ENCODE data around the gene MDM2. TPM values are rescaled to one million over a fixed set of nuclear protein-coding genes. Genes with fewer than 3 reads are reported as not detected.

The MDM2 gene
- total RNA-seq, 1 donor from 2014 or later, result 85.1 TPM

- Histone ChIP-seq H3K36me3 (ENCODE audit: control insufficient read depth in 3 of 3, insufficient read depth in 3 of 3, low read length in 3 of 3) (no peaks in the 10 kb centered on the region), H3K27ac (ENCODE audit: low read depth, low read length) (no peak overlapping the region)
These were observed 89.0 kb downstream of the MDM2 start for GRCh38 chr12:68896881-68897540.

DNA sequence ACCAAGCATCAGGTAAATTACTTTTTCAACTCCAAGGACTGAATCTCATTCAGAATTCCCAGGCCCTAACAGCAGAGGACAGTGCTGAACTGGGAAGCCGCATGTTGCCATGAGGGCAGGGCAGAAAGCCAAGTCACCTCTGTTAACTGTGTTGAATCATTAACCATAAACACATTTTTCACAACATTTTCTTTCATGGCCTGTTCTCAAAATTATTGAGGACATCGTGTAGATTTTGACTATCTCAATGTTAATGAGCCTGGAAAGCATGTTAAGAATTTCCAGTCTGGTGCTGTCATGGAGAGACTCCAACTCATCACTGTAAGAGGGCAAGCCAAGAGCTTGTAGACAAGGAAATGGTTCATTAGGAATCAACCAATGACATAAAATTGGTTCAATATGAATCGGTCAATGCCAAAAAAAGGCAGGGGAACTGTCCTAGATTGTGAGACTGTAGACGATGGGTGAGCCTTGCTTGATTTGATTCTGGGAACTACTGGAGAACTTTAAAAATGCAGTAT is 91.3 kb downstream of the MDM2 start:
- Histone ChIP-seq H3K27me3 (ENCODE audit: control insufficient read depth in 3 of 3, insufficient read depth in 3 of 3, low read length in 3 of 3) (no peaks in the 10 kb centered on the region), H3K9me3 (ENCODE audit: control insufficient read depth in 3 of 3, low read length in 3 of 3) (no peaks in the 10 kb centered on the region), H3K4me3 (ENCODE audit: low read length in 3 of 3) (no peak overlapping the region), H3K4me1 (ENCODE audit: control insufficient read depth in 3 of 3, insufficient read depth in 3 of 3, low read length in 3 of 3) (no peaks in the 10 kb centered on the region), H3K27ac (ENCODE audit: low read depth, low read length) (no peak overlapping the region), H3K9ac (ENCODE audit: low read depth in 1 of 3, low read length in 3 of 3) (no peak overlapping the region), H3K36me3 (ENCODE audit: control insufficient read depth in 3 of 3, insufficient read depth in 3 of 3, low read length in 3 of 3) (no peaks in the 10 kb centered on the region)

More at GRCh38 chr12:68896881-68897540, 89.0 kb downstream of the MDM2 start:
- no peaks in the 10 kb centered on the region for H3K27me3 ChIP-seq (ENCODE audit: control insufficient read depth in 3 of 3, insufficient read depth in 3 of 3, low read length in 3 of 3)
- no peaks in the 10 kb centered on the region for H3K9me3 ChIP-seq (ENCODE audit: control insufficient read depth in 3 of 3, low read length in 3 of 3)
- no peaks in the 10 kb centered on the region for H3K4me1 ChIP-seq (ENCODE audit: control insufficient read depth in 3 of 3, insufficient read depth in 3 of 3, low read length in 3 of 3)
- H3K9ac ChIP-seq (ENCODE audit: low read depth in 1 of 3, low read length in 3 of 3), result no peak overlapping the region
- H3K4me3 ChIP-seq (ENCODE audit: low read length in 3 of 3), result no peak overlapping the region

DNA sequence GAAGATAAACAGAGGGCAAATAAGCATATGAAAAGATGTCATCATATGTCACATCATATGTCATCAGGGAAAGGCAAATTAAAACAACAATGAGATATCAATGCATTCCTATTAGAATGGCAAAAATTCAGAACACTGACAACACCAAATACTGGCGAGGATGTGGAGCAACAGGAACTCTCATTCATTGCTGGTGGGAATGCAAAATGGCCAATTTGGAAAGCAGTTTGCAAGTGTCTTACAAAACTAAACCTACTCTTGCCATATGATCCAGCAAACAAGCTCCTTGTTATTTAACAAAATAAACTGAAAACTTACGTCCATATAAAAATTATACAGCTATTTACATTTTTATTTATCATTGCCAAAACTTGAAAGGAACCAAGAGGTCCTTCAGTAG is 92.3 kb downstream of the MDM2 start:
- H3K4me3 ChIP-seq (ENCODE audit: low read length in 3 of 3), result no peak overlapping the region
- no peaks in the 10 kb centered on the region for H3K4me1 ChIP-seq (ENCODE audit: control insufficient read depth in 3 of 3, insufficient read depth in 3 of 3, low read length in 3 of 3)
- no peaks in the 10 kb centered on the region for H3K9me3 ChIP-seq (ENCODE audit: control insufficient read depth in 3 of 3, low read length in 3 of 3)
- H3K9ac ChIP-seq (ENCODE audit: low read depth in 1 of 3, low read length in 3 of 3), result no peak overlapping the region
- no peaks in the 10 kb centered on the region for H3K27me3 ChIP-seq (ENCODE audit: control insufficient read depth in 3 of 3, insufficient read depth in 3 of 3, low read length in 3 of 3)
- no peak overlapping the region for H3K27ac ChIP-seq (ENCODE audit: low read depth, low read length)
- no peaks in the 10 kb centered on the region for H3K36me3 ChIP-seq (ENCODE audit: control insufficient read depth in 3 of 3, insufficient read depth in 3 of 3, low read length in 3 of 3)

Other genes starting within 250 kb of the MDM2 start
- 50.1 TPM for gene RAP1B, start 197.3 kb upstream of the MDM2 start, total RNA-seq
- 42.8 TPM for gene NUP107, start 121.2 kb upstream of the MDM2 start, total RNA-seq
- 4.7 TPM for gene SLC35E3, start 62.0 kb upstream of the MDM2 start, total RNA-seq
- 2.1 TPM for gene CPM, start 125.0 kb downstream of the MDM2 start, total RNA-seq

Data from skeletal muscle tissue (tissue), 4 donors.